GM21390 (cell line): Measurements from ENCODE around the gene TFEB.

Experiments
- ATAC-seq: cut with Tn5 transposase; IDR thresholded peaks from one replicate; pipeline ENCODE4 v1.9.1; 2021; ENCODE audit not compliant: unreplicated experiment

The TFEB gene

DNA sequence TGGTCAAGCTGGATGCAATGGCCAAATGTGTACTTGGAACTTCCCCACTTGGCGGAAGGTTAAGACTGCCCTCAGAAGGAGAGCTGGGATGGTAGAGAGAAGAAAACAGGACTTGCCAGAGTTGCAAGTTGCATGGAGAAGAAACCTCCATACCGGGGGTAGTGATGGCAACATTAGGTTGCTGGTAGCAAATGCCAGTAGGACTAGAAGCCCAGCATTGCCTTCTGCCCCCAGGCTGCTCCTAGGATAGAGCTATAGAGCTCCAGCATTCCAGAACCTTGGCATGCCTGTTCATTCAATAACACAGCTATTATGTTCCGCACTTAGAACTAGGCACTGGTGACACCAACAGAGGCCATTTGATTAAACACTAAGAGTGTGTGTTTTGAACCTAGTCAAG is 26.6 kb downstream of the TFEB start:
- ATAC-seq: no peak

DNA sequence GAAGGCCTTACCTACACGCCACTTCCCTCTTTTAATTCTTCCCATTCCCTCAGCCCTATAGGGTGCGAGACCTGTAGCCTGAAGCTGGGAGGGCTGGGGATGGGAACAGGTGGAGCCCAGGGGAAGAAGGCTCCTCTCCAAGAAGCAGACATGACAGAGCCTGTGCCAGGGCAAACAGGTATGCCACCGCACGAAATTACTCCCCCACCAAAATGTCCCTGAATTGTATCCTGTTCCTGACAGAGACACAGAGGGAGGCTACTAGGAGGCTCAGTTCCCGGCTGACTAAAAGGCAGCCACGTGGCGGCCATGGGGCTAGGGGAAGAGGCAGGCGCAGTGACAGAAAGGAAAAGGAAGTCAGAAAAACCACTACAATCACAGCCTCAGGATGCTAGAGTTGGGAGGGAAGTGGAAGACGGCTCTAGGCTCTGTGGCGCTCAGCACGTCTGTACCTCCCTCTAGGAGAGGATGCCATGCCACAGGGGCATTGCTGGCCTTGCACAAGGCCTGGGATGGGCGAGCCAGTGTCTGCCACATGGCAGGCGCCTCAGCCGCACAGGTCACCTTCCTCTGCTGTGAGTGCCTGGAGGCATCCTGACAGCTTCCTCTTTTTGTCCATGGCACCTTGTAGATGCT is 27.7 kb downstream of the TFEB start:
- no peak for ATAC-seq

GRCh38 chr6:41706876-41707564 is 28.4 kb downstream of the TFEB start:
- no peak for ATAC-seq

DNA sequence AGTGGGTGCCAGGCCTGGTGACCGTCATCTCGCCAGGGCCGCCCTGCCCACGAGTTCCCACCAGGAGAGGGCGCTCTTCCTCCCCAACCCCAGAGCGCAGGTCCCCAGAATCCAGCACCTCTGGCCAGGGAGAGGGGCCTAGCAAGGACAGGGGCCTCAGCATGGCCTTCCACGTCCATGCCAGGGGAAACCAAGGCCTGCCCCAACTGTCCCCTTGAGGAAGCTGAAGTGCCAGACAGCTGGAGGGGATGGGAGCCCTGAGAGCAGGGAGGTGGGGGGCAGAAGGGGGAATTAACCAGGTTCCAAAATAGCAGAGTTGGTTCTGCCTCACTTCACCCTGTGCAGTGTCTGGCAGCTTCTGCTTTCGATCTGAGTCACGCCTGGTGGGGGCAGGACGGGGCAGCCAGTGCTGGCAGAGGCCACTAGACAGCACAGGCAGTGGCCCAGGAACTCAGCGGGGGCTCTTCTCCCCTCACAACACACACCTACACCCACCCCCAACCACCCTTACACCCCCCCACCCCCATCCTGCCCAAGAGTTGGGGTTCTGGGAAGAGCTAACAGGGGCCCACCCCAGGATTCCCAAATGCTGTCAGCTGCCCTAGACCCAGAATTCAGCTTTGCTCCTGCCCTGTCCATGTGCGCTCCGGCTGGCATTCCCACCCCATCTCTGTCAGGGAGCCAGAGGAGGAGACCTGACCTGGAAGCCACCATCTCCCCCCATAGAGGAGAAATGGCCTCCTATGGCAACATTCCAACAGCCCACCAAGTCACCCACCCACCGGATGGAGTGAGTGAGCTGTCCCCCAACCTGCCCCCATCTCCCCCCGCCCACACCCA is 29.2 kb downstream of the TFEB start:
- peak; percentile 69 for ATAC-seq

GRCh38 chr6:41705311-41705995 is 30.0 kb downstream of the TFEB start:
- ATAC-seq: no peak

DNA sequence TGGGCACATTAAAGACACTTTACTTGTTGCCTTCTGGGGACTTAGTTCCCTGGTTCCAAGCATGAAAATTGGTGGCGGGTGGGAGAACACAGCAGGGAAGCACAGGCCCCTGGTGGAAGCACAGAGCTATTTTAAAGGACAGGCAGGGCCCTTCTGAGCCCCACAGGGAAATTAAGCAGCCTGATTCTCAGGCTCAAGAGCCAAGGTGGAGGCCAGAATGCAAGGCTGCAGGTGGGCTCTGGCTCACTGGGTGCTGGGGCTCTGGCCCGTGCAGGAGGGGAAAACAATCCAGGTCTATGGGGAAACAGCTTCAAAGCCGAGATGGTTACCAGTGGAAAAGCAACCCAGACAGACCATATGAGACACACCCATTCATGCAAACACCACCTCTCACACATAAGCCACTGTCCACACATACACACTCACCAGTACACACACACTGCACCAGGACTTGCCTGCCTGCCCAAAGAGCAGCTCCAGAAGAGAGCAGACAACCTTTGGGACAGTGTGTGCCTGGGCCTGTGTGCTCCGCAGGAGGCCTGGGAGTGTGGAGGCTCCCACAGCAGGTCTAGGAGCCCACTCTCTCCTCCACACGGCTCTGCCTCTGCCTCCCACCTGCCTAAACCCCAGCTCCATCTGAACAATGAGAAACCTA is 30.6 kb downstream of the TFEB start:
- ATAC-seq: no peak

GRCh38 chr6:41704028-41704427 is 31.4 kb downstream of the TFEB start:
- ATAC-seq: no peak

DNA sequence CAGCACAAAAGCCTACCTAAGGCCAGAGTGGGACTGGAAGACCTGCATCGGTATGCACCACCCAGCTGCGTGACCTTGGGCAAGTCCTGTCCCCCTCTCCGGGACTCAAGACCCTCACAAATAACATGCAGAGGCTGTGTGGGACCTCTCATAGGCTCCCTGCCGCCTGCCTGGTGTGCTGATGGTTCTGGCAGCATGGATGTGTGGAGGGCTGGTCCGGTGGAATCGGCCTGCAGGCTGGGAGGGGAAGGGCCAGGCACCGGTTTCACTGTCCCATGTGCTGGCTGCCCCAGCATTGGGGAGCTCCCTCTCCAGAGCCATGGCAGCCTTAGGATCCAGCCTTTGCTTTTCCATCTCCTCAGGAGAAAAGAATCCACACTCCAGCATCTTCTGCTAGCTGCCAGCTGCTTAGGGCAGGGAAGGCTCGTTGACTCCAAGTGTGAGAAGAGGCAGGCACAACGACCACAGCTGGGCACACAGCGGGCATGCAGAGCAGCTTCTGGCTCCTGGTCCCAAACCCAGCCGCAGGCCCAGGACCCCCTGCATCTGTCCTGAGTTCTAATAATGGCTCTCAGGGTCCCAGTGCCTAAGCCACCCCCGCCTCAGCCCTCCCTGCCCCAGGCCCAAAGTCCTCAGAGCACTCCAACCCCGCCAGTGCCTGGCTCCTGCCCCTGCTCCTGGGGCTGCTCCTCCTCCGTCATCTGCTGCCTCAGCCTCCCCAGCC is 32.5 kb downstream of the TFEB start:
- ATAC-seq: no peak

DNA sequence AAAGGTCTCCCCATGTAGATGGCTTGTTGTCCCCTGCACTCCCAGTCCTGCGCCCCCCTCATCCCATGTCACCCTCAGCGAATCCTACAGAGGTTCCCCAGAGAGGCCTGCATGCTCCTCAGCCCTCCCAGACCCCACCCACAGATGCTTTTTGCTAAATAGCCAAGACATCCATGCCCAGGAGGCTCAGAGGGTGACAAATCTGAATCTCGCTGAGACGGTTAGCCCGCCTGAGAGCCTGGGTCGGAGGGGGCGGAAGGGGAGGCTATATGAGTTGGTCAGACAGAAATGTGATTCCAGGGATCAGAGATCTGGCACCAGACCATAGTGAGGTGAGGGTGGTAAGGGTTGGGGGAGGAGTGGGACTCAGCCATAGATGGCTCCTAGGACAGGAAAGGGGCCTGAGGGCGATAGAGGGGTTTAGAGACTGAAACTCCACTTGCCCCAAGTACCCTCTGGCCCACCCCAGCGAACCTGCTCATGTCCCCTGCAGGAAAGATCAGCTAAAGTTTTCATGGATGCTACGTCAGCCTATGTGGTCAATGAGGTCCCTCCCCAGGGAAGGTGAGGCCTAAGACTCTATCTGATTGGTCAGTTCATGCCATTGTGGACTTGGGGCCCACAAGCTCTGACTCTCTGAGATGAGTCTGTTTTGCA is 33.2 kb downstream of the TFEB start:
- ATAC-seq: no peak

GRCh38 chr6:41700463-41701347 is 34.7 kb downstream of the TFEB start:
- no peak for ATAC-seq

DNA sequence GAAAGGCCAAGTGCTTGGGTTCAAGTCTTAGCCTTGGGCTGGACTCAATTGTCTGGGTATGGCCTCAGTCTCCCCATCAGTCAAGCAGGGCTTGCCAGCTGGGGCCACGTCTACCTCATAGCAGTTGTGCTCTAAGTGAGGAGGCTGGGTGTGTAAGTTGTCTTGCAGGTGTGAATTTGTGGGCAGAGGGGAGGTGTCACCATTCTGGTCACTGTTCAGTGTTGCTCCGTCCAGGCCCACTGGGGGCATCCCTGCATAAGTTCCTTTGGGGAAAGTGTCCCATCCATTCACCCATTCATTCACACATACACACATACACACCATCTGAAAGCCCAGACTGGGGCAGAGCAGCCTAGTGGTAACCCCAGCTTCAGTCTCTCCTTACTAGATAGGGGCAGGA is 36.3 kb downstream of the TFEB start:
- no peak for ATAC-seq

DNA sequence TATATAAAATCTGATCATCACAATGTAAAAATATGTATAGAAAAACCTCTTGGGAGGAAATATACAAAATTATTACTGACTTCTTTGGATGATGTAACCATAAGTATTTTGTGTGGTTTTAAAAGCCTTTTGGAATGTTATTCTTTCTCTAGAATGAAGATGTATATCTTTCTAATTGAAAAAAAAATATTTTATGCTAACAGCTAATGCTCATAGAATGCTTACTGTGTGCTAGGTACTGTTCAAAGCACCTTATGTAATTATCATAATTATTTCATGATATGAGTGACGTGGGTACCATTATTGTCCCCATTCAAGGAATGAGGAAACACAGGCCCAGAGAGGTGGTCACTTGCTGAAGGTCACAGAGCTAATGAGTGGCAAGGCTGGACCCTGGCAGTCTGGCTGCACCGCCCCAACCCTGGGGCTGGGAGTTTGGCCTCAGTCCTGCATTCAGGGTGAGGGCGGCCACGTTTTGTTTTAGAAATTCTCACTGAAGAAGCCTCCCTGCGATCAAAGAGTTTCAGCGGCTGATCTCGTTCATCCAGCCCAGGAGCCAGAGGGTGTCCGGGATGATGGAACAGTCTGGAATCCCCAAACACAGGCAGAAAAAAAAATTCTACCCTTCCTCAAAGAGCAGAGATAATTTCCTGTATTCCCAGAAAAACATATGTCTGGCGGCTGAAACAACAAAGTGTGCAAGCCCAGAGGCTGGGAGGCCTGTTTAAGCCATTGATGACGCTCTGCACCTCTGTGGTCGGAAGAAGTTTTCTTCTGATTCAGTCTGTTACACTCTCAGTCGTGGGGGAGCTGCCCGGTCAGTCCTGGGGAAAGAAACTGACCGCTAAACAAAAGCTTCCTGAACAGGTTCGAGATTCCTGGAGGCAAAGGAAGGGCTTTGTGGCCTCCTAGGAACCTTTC is 37.3 kb downstream of the TFEB start:
- ATAC-seq: no peak

- no peak for ATAC-seq
Measured at GRCh38 chr6:41696788-41697187, 38.6 kb downstream of the TFEB start.

- no peak for ATAC-seq
Measured at GRCh38 chr6:41695825-41696224, 39.6 kb downstream of the TFEB start.

- no peak for ATAC-seq
Measured at GRCh38 chr6:41694815-41695526, 40.4 kb downstream of the TFEB start.

DNA sequence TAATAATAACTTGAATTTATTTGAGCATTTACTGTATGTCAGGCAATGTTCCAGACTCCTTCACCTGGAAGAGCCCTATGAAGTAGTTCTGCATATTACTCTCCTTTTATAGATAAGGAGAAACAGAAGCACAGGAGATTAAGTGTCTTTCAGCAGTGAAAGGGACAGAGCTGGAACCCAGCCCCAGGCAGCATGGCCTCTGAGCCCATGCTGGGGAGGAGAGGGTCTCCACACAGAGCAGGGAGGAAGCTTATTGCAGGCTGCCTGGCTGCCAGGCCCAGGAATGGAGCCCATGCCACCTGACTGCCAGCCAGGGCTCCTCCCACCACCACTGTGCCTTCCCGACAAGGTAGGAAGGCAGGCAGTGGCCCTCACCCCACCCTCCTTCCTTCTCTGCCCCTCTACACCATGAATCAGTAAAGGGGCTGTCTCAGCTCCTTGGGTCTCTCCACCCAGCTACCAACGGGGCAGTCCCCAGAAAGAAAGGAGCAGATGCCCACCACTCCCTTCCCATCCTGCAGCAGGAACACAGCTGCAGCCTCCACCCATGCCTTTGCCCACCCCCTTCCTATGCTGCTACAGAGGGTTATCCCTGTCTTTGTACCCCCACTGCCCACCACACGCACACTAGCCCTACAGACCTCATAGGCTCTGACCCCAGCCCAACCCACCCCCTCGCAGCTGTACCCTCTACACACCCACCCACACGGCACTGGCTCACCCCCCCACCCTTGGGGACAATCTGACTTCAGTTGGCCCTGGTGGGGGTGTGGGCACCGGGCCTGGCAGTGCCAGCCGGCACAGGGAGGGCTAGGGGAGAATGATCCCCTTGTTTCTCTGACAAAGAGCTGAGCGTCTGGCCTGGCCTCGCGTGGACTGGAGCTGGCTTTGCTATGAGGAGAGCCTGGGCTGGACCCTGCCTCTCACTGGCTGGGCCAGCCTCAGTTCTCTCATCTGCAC is 41.8 kb downstream of the TFEB start:
- ATAC-seq: no peak
